ENCODE measurements around the gene NDUFA13.

NDUFA13 gene

GRCh38 chr19:19486343-19487076 is 29.5 kb upstream of the NDUFA13 start:
- TF ChIP-seq CTCF (IDR thresholded peaks at IDR 0.05; ENCODE audit: low read length, missing control alignments): no peak
- no peak overlapping the region for H3K4me3 ChIP-seq (replicated peaks; ENCODE audit: low read depth, low read length)
- DNase-seq (ENCODE audit: low read depth): no peak

- no peak for TF ChIP-seq CTCF (IDR thresholded peaks at IDR 0.05; ENCODE audit: low read length, missing control alignments)
- no peak for DNase-seq (ENCODE audit: low read depth)
- no peak overlapping the region for H3K4me3 ChIP-seq (replicated peaks; ENCODE audit: low read depth, low read length)
Observed at GRCh38 chr19:19487077-19487949, 28.7 kb upstream of the NDUFA13 start.

GRCh38 chr19:19487950-19488874 is 27.8 kb upstream of the NDUFA13 start:
- TF ChIP-seq CTCF (IDR thresholded peaks at IDR 0.05; ENCODE audit: low read length, missing control alignments): no peak
- peak; percentile 27 for DNase-seq (ENCODE audit: low read depth)
- no peak overlapping the region for H3K4me3 ChIP-seq (replicated peaks; ENCODE audit: low read depth, low read length)

GRCh38 chr19:19488875-19489690 is 26.9 kb upstream of the NDUFA13 start:
- peak overlapping the region; percentile 9 for H3K4me3 ChIP-seq (replicated peaks; ENCODE audit: low read depth, low read length)
- DNase-seq (ENCODE audit: low read depth): peak; percentile 97
- TF ChIP-seq CTCF (IDR thresholded peaks at IDR 0.05; ENCODE audit: low read length, missing control alignments): no peak

GRCh38 chr19:19489804-19490204 is 26.2 kb upstream of the NDUFA13 start:
- no peak for DNase-seq (ENCODE audit: low read depth)
- H3K4me3 ChIP-seq (replicated peaks; ENCODE audit: low read depth, low read length): no peak overlapping the region
- TF ChIP-seq CTCF (IDR thresholded peaks at IDR 0.05; ENCODE audit: low read length, missing control alignments): no peak
